Measurements from ENCODE around the gene PDE8B. TPM values are rescaled to one million over a fixed set of nuclear protein-coding genes. Genes with fewer than 3 reads are reported as not detected.

The PDE8B gene, protein sequence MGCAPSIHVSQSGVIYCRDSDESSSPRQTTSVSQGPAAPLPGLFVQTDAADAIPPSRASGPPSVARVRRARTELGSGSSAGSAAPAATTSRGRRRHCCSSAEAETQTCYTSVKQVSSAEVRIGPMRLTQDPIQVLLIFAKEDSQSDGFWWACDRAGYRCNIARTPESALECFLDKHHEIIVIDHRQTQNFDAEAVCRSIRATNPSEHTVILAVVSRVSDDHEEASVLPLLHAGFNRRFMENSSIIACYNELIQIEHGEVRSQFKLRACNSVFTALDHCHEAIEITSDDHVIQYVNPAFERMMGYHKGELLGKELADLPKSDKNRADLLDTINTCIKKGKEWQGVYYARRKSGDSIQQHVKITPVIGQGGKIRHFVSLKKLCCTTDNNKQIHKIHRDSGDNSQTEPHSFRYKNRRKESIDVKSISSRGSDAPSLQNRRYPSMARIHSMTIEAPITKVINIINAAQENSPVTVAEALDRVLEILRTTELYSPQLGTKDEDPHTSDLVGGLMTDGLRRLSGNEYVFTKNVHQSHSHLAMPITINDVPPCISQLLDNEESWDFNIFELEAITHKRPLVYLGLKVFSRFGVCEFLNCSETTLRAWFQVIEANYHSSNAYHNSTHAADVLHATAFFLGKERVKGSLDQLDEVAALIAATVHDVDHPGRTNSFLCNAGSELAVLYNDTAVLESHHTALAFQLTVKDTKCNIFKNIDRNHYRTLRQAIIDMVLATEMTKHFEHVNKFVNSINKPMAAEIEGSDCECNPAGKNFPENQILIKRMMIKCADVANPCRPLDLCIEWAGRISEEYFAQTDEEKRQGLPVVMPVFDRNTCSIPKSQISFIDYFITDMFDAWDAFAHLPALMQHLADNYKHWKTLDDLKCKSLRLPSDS
- 4.5 TPM for total RNA-seq
- 3.7 TPM for polyA plus RNA-seq (ENCODE audit: insufficient read depth, low read depth, low replicate concordance)
- long read RNA-seq, donor 1, result 0 reads
- long read RNA-seq, donor 2, partial matches to known transcripts, result 7 of 15 reads
- long read RNA-seq, donor 2, other reads (novel, unspliced or antisense), result 8 of 15 reads
- long read RNA-seq, donor 3, partial matches to known transcripts, result 26 of 26 reads
- long read RNA-seq, donor 3, other reads (novel, unspliced or antisense), result 0 of 26 reads
- long read RNA-seq, donor 4, result 0 reads
- long read RNA-seq, donor 5, result 0 reads
- long read RNA-seq, donor 6, partial matches to known transcripts, result 16 of 37 reads
- long read RNA-seq, donor 6, other reads (novel, unspliced or antisense), result 21 of 37 reads
- long read RNA-seq, donor 7, partial matches to known transcripts, result 1 of 1 reads
- long read RNA-seq, donor 7, other reads (novel, unspliced or antisense), result 0 of 1 reads
- long read RNA-seq, donor 8, result 0 reads
- long read RNA-seq, donor 9, result 0 reads
- long read RNA-seq, donor 10, result 0 reads

GRCh38 chr5:77210091-77210963, at the start of gene PDE8B:
Gene PDE8B (plus strand): TSS chr5:77210680. CDS start chr5:77210926, 246 bp downstream.
- TF ChIP-seq, protein P1, sequence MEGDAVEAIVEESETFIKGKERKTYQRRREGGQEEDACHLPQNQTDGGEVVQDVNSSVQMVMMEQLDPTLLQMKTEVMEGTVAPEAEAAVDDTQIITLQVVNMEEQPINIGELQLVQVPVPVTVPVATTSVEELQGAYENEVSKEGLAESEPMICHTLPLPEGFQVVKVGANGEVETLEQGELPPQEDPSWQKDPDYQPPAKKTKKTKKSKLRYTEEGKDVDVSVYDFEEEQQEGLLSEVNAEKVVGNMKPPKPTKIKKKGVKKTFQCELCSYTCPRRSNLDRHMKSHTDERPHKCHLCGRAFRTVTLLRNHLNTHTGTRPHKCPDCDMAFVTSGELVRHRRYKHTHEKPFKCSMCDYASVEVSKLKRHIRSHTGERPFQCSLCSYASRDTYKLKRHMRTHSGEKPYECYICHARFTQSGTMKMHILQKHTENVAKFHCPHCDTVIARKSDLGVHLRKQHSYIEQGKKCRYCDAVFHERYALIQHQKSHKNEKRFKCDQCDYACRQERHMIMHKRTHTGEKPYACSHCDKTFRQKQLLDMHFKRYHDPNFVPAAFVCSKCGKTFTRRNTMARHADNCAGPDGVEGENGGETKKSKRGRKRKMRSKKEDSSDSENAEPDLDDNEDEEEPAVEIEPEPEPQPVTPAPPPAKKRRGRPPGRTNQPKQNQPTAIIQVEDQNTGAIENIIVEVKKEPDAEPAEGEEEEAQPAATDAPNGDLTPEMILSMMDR (IDR thresholded peaks at IDR 0.05; ENCODE audit: borderline replicate concordance, extremely low read depth, insufficient read depth), result no peak
- DNase-seq (peak; percentile 33 to 68 (median 50)), FAIRE-seq (no peak)
- Histone ChIP-seq H3K4me3 (ENCODE audit: low read length in 3 of 3) (peak within 1 kb of the TSS; percentile 5 to 48 (median 40)), H3K9me3 (ENCODE audit: control insufficient read depth in 2 of 3, insufficient read depth in 1 of 3, low read length in 3 of 3) (no peaks in the 10 kb centered on the region), H3K4me1 (ENCODE audit: control insufficient read depth in 2 of 3, insufficient read depth in 2 of 3, low read depth in 1 of 3, low read length in 3 of 3) (no peaks in the 10 kb centered on the region), H3K9ac (ENCODE audit: low read length in 3 of 3) (no peak within 1 kb of the TSS), H3K27ac (ENCODE audit: low read depth in 2 of 2, low read length in 2 of 2) (no peak within 1 kb of the TSS), H3K36me3 (ENCODE audit: control insufficient read depth in 2 of 3, insufficient read depth in 3 of 3, low read length in 3 of 3) (no peaks in the 10 kb centered on the region), H3K27me3 (ENCODE audit: control insufficient read depth, insufficient read depth, low read length) (peaks cover 7% of the 10 kb centered on the region)
- intact Hi-C loops (cut with DNase I), result no loop called here

DNA sequence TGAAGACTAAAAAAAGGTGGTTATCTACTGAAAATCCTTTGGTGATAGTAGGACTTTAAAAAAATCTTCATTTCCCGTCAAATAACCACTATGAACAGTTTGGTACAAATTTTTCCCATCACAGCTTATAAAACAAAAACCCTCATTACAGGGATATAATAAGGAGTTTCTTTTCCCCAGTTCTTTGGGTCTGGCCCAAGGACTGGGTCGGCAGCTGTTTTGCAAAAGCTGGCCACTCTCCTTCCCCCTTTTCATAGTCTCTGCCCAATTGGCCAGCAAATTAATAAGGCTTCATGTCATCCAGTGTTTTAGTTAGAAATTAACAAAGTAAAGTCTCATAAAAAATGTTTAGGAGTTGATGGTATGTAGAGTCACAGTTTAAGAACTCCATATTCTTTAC, 47.0 kb upstream of the PDE8B start:
- DNase-seq (no peak), FAIRE-seq (no peak)
- TF ChIP-seq, protein P1 (IDR thresholded peaks at IDR 0.05; ENCODE audit: borderline replicate concordance, extremely low read depth, insufficient read depth), result no peak
- H3K4me1 ChIP-seq (ENCODE audit: control insufficient read depth in 2 of 3, insufficient read depth in 2 of 3, low read depth in 1 of 3, low read length in 3 of 3), result peaks cover 0 to 5% (median 0%) of the 10 kb centered on the region in 3 donors
- no peaks in the 10 kb centered on the region for H3K27me3 ChIP-seq (ENCODE audit: control insufficient read depth, insufficient read depth, low read length)
- H3K4me3 ChIP-seq (ENCODE audit: low read length in 3 of 3), result no peak overlapping the region
- H3K36me3 ChIP-seq (ENCODE audit: control insufficient read depth in 2 of 3, insufficient read depth in 3 of 3, low read length in 3 of 3), result no peaks in the 10 kb centered on the region
- H3K9me3 ChIP-seq (ENCODE audit: control insufficient read depth in 2 of 3, insufficient read depth in 1 of 3, low read length in 3 of 3), result no peaks in the 10 kb centered on the region
- intact Hi-C loops (cut with DNase I), result no loop called here
- no peak overlapping the region for H3K9ac ChIP-seq (ENCODE audit: low read length in 3 of 3)
- H3K27ac ChIP-seq (ENCODE audit: low read depth in 2 of 2, low read length in 2 of 2), result no peak overlapping the region

- Histone ChIP-seq H3K9ac (ENCODE audit: low read length in 3 of 3) (no peak overlapping the region), H3K4me1 (ENCODE audit: control insufficient read depth in 2 of 3, insufficient read depth in 2 of 3, low read depth in 1 of 3, low read length in 3 of 3) (peaks cover 0 to 8% (median 0%) of the 10 kb centered on the region in 3 donors), H3K27ac (ENCODE audit: low read depth in 2 of 2, low read length in 2 of 2) (no peak overlapping the region), H3K4me3 (ENCODE audit: low read length in 3 of 3) (no peak overlapping the region), H3K27me3 (ENCODE audit: control insufficient read depth, insufficient read depth, low read length) (no peaks in the 10 kb centered on the region), H3K36me3 (ENCODE audit: control insufficient read depth in 2 of 3, insufficient read depth in 3 of 3, low read length in 3 of 3) (no peaks in the 10 kb centered on the region), H3K9me3 (ENCODE audit: control insufficient read depth in 2 of 3, insufficient read depth in 1 of 3, low read length in 3 of 3) (no peaks in the 10 kb centered on the region)
- FAIRE-seq (no peak), DNase-seq (no peak)
- intact Hi-C loops (cut with DNase I), result no loop called here
- TF ChIP-seq, protein P1 (IDR thresholded peaks at IDR 0.05; ENCODE audit: borderline replicate concordance, extremely low read depth, insufficient read depth), result no peak
Measured at GRCh38 chr5:77167063-77167462, 43.4 kb upstream of the PDE8B start.

All from kidney (tissue), 22 donors.